HEK293 (cell line): ENCODE data around the gene NCKAP5.

ENCODE experiments used
- BCL11A ChIP-seq: fragments of 450-650 bp; formaldehyde crosslinking; IDR thresholded peaks from 2 replicates; pipeline ENCODE4 v1.5.1; 2016; ENCODE audit warnings: low read depth, missing biosample characterization, missing genetic modification characterization
- GLIS2 ChIP-seq: fragments of 450-650 bp; formaldehyde crosslinking; IDR thresholded peaks from 2 replicates; pipeline ENCODE4 v1.5.1; 2016; ENCODE audit warnings: missing biosample characterization, missing genetic modification characterization
- KLF10 ChIP-seq: fragments of 450-650 bp; IDR thresholded peaks from 2 replicates; pipeline ENCODE4 v1.5.1; 2018; ENCODE audit warnings: missing biosample characterization, mild to moderate bottlenecking, missing genetic modification characterization
- KLF7 ChIP-seq: fragments of 450-650 bp; formaldehyde crosslinking; IDR thresholded peaks from 2 replicates; pipeline ENCODE4 v1.5.1; 2016; ENCODE audit warnings: missing biosample characterization, missing genetic modification characterization, borderline replicate concordance
- MZF1 ChIP-seq: fragments of 450-650 bp; formaldehyde crosslinking; IDR thresholded peaks from 2 replicates; pipeline ENCODE4 v1.5.1; 2017; ENCODE audit warnings: missing biosample characterization, missing genetic modification characterization, borderline replicate concordance
- TCF7L2 ChIP-seq: IDR thresholded peaks from 2 replicates; pipeline ENCODE4 v1.6.1; 2011; ENCODE audit warnings: low read depth, mild to moderate bottlenecking, inconsistent platforms, low read length, moderate library complexity, borderline replicate concordance
- ZEB2 ChIP-seq: fragments of 450-650 bp; formaldehyde crosslinking; IDR thresholded peaks from 2 replicates; pipeline ENCODE4 v1.5.1; 2016; ENCODE audit warnings: missing biosample characterization, missing genetic modification characterization
- ZFP37 ChIP-seq: fragments of 450-650 bp; formaldehyde crosslinking; IDR thresholded peaks from 2 replicates; pipeline ENCODE4 v1.5.1; 2016; ENCODE audit warnings: missing biosample characterization, missing genetic modification characterization
- ZFP69B ChIP-seq: fragments of 450-650 bp; formaldehyde crosslinking; IDR thresholded peaks from 2 replicates; pipeline ENCODE4 v1.5.1; 2016; ENCODE audit warnings: missing biosample characterization, missing genetic modification characterization
- ZNF133 ChIP-seq: fragments of 450-650 bp; formaldehyde crosslinking; IDR thresholded peaks from 2 replicates; pipeline ENCODE4 v1.5.1; 2016; ENCODE audit warnings: missing biosample characterization, missing genetic modification characterization
- ZNF19 ChIP-seq: fragments of 450-650 bp; formaldehyde crosslinking; IDR thresholded peaks from 2 replicates; pipeline ENCODE4; 2016; ENCODE audit warnings: missing biosample characterization, missing genetic modification characterization, low read depth
- ZNF223 ChIP-seq: fragments of 450-650 bp; formaldehyde crosslinking; IDR thresholded peaks from 2 replicates; pipeline ENCODE4 v1.5.1; 2016; ENCODE audit warnings: missing biosample characterization, missing genetic modification characterization
- ZNF335 ChIP-seq: fragments of 450-650 bp; formaldehyde crosslinking; conservative IDR thresholded peaks from 2 replicates; pipeline ENCODE4 v1.5.1; 2016; ENCODE audit warnings: missing biosample characterization, missing genetic modification characterization
- ZNF350 ChIP-seq: fragments of 450-650 bp; formaldehyde crosslinking; IDR thresholded peaks from 2 replicates; pipeline ENCODE4 v1.5.0; 2017; ENCODE audit warnings: missing biosample characterization, mild to moderate bottlenecking, missing genetic modification characterization
- ZNF423 ChIP-seq: fragments of 450-650 bp; formaldehyde crosslinking; IDR thresholded peaks from 2 replicates; pipeline ENCODE4 v1.5.1; 2016; ENCODE audit warnings: missing biosample characterization, missing genetic modification characterization
- ZNF48 ChIP-seq: fragments of 450-650 bp; formaldehyde crosslinking; IDR thresholded peaks from 2 replicates; pipeline ENCODE4 v1.5.1; 2016; ENCODE audit warnings: missing biosample characterization, missing genetic modification characterization
- ZNF585B ChIP-seq: fragments of 450-650 bp; formaldehyde crosslinking; IDR thresholded peaks from 2 replicates; pipeline ENCODE4 v1.5.1; 2016; ENCODE audit warnings: missing biosample characterization, missing genetic modification characterization
- ZNF623 ChIP-seq: fragments of 450-650 bp; formaldehyde crosslinking; IDR thresholded peaks from 2 replicates; pipeline ENCODE4 v1.5.1; 2016; ENCODE audit warnings: missing biosample characterization, missing genetic modification characterization
- ZNF660 ChIP-seq: fragments of 450-650 bp; IDR thresholded peaks from 2 replicates; pipeline ENCODE4 v1.5.1; 2018; ENCODE audit warnings: missing biosample characterization, mild to moderate bottlenecking, missing genetic modification characterization
- ZNF701 ChIP-seq: fragments of 450-650 bp; formaldehyde crosslinking; IDR thresholded peaks from 2 replicates; pipeline ENCODE4 v1.5.1; 2016; ENCODE audit warnings: missing biosample characterization, missing genetic modification characterization
- ZNF768 ChIP-seq: fragments of 450-650 bp; formaldehyde crosslinking; IDR thresholded peaks from 2 replicates; pipeline ENCODE4 v1.5.1; 2018; ENCODE audit warnings: missing biosample characterization, mild to moderate bottlenecking, missing genetic modification characterization
- ZNF785 ChIP-seq: fragments of 450-650 bp; formaldehyde crosslinking; IDR thresholded peaks from 2 replicates; pipeline ENCODE4 v1.5.1; 2016; ENCODE audit warnings: missing biosample characterization, missing genetic modification characterization
- TF ChIP-seq, protein P1 (sequence below): fragments of 450-650 bp; IDR thresholded peaks from 2 replicates; pipeline ENCODE4 v1.5.1; 2018; ENCODE audit warnings: missing biosample characterization, missing genetic modification characterization
- TF ChIP-seq, protein P2 (sequence below): fragments of 450-650 bp; formaldehyde crosslinking; IDR thresholded peaks from 2 replicates; pipeline ENCODE4 v1.5.1; 2016; ENCODE audit warnings: missing biosample characterization, missing genetic modification characterization
- TF ChIP-seq, protein P3 (sequence below): fragments of 450-650 bp; formaldehyde crosslinking; IDR thresholded peaks from 2 replicates; pipeline ENCODE4 v1.5.1; 2016; ENCODE audit warnings: missing biosample characterization, missing genetic modification characterization
- TF ChIP-seq, protein P4 (sequence below): fragments of 450-650 bp; formaldehyde crosslinking; IDR thresholded peaks from 2 replicates; pipeline ENCODE4; 2016; ENCODE audit warnings: missing biosample characterization, missing genetic modification characterization
- TF ChIP-seq, protein P5 (sequence below): fragments of 450-650 bp; formaldehyde crosslinking; IDR thresholded peaks from 2 replicates; pipeline ENCODE4 v1.5.0; 2017; ENCODE audit warnings: missing biosample characterization, missing genetic modification characterization, borderline replicate concordance
- TF ChIP-seq, protein P6 (sequence below): fragments of 450-650 bp; formaldehyde crosslinking; IDR thresholded peaks from 2 replicates; pipeline ENCODE4 v1.5.1; 2017; ENCODE audit warnings: missing biosample characterization, missing genetic modification characterization

NCKAP5 gene

DNA sequence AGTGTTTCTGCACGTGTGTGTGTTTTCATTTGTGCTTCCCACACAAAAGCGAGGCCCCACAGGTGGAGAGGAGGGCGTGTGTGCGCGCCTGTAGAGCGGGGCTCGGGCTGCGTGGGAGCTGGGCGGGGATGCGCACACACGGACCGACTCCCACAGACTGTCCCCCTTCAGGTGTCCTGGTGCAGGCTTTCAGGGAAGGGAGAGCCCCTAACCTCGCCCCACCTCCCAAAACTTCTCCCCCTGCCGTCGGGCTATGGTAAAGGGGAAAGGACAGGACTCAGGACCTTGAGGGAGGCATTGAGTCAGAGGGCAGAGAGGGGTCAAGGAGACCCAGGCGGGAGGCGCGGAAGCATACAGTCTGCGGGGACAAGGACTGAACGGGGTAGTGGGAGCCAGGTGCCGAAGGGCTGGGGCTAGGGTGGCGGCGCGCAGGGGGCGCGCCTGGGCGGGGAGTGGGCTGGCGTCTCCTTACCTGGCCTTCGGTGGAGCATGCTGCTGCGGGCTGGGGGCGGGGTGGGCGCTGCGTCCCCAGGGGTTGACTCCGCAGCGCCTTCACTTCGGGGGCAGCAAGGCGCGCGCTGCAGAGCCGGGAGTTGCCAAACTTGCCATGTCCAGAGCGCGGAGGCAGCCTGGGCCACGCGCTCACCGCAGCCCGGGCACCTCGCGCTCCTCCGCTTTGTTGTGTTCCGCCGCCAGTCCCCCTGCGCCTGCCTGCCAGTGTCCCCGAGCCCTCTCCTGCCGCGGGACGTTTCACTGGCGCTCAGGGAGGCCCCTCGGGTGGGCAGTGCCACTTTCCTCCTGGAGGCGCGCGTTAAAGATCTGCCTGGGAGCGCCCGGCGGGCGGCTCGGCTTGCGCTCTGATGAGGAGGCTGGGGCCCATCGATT, 302.0 kb downstream of the NCKAP5 start (continued):
- no peak for TF ChIP-seq MZF1
- TF ChIP-seq TCF7L2 = no peak
- TF ChIP-seq ZNF350 (tag by site-specific recombination) = no peak
- TF ChIP-seq, protein P1, sequence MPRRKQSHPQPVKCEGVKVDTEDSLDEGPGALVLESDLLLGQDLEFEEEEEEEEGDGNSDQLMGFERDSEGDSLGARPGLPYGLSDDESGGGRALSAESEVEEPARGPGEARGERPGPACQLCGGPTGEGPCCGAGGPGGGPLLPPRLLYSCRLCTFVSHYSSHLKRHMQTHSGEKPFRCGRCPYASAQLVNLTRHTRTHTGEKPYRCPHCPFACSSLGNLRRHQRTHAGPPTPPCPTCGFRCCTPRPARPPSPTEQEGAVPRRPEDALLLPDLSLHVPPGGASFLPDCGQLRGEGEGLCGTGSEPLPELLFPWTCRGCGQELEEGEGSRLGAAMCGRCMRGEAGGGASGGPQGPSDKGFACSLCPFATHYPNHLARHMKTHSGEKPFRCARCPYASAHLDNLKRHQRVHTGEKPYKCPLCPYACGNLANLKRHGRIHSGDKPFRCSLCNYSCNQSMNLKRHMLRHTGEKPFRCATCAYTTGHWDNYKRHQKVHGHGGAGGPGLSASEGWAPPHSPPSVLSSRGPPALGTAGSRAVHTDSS (tag by site-specific recombination) = no peak
- TF ChIP-seq, protein P2, sequence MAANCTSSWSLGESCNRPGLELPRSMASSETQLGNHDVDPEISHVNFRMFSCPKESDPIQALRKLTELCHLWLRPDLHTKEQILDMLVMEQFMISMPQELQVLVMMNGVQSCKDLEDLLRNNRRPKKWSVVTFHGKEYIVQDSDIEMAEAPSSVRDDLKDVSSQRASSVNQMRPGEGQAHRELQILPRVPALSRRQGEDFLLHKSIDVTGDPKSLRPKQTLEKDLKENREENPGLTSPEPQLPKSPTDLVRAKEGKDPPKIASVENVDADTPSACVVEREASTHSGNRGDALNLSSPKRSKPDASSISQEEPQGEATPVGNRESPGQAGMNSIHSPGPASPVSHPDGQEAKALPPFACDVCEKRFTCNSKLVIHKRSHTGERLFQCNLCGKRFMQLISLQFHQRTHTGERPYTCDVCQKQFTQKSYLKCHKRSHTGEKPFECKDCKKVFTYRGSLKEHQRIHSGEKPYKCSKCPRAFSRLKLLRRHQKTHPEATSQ (tag by site-specific recombination) = no peak
- no peak for TF ChIP-seq KLF10
- TF ChIP-seq ZNF223 = peak; percentile 84
- no peak for TF ChIP-seq ZNF768 (tag by site-specific recombination)
- TF ChIP-seq, protein P3, sequence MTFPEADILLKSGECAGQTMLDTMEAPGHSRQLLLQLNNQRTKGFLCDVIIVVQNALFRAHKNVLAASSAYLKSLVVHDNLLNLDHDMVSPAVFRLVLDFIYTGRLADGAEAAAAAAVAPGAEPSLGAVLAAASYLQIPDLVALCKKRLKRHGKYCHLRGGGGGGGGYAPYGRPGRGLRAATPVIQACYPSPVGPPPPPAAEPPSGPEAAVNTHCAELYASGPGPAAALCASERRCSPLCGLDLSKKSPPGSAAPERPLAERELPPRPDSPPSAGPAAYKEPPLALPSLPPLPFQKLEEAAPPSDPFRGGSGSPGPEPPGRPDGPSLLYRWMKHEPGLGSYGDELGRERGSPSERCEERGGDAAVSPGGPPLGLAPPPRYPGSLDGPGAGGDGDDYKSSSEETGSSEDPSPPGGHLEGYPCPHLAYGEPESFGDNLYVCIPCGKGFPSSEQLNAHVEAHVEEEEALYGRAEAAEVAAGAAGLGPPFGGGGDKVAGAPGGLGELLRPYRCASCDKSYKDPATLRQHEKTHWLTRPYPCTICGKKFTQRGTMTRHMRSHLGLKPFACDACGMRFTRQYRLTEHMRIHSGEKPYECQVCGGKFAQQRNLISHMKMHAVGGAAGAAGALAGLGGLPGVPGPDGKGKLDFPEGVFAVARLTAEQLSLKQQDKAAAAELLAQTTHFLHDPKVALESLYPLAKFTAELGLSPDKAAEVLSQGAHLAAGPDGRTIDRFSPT (tag by site-specific recombination) = peak; percentile 64; the same call in 1 of the 2 replicates
- no peak for TF ChIP-seq ZNF133 (tag by site-specific recombination)
- no peak for TF ChIP-seq KLF7 (tag by site-specific recombination)
- peak; percentile 95 for TF ChIP-seq ZNF335 (tag by site-specific recombination)
- no peak for TF ChIP-seq ZNF585B (tag by site-specific recombination)
- TF ChIP-seq, protein P4, sequence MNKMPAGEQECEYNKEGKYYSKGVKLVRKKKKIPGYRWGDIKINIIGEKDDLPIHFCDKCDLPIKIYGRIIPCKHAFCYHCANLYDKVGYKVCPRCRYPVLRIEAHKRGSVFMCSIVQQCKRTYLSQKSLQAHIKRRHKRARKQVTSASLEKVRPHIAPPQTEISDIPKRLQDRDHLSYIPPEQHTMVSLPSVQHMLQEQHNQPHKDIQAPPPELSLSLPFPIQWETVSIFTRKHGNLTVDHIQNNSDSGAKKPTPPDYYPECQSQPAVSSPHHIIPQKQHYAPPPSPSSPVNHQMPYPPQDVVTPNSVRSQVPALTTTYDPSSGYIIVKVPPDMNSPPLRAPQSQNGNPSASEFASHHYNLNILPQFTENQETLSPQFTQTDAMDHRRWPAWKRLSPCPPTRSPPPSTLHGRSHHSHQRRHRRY (tag by site-specific recombination) = no peak
- TF ChIP-seq BCL11A (tag by site-specific recombination) = no peak
- TF ChIP-seq, protein P5, sequence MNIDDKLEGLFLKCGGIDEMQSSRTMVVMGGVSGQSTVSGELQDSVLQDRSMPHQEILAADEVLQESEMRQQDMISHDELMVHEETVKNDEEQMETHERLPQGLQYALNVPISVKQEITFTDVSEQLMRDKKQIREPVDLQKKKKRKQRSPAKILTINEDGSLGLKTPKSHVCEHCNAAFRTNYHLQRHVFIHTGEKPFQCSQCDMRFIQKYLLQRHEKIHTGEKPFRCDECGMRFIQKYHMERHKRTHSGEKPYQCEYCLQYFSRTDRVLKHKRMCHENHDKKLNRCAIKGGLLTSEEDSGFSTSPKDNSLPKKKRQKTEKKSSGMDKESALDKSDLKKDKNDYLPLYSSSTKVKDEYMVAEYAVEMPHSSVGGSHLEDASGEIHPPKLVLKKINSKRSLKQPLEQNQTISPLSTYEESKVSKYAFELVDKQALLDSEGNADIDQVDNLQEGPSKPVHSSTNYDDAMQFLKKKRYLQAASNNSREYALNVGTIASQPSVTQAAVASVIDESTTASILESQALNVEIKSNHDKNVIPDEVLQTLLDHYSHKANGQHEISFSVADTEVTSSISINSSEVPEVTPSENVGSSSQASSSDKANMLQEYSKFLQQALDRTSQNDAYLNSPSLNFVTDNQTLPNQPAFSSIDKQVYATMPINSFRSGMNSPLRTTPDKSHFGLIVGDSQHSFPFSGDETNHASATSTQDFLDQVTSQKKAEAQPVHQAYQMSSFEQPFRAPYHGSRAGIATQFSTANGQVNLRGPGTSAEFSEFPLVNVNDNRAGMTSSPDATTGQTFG = no peak
- no peak for TF ChIP-seq ZEB2 (tag by site-specific recombination)
- no peak for TF ChIP-seq ZFP37 (tag by site-specific recombination)
- TF ChIP-seq, protein P6, sequence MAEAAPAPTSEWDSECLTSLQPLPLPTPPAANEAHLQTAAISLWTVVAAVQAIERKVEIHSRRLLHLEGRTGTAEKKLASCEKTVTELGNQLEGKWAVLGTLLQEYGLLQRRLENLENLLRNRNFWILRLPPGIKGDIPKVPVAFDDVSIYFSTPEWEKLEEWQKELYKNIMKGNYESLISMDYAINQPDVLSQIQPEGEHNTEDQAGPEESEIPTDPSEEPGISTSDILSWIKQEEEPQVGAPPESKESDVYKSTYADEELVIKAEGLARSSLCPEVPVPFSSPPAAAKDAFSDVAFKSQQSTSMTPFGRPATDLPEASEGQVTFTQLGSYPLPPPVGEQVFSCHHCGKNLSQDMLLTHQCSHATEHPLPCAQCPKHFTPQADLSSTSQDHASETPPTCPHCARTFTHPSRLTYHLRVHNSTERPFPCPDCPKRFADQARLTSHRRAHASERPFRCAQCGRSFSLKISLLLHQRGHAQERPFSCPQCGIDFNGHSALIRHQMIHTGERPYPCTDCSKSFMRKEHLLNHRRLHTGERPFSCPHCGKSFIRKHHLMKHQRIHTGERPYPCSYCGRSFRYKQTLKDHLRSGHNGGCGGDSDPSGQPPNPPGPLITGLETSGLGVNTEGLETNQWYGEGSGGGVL (tag by site-specific recombination) = no peak
- no peak for TF ChIP-seq ZNF660 (tag by site-specific recombination)
- TF ChIP-seq GLIS2 (tag by site-specific recombination) = peak; percentile 58; the same call in 1 of the 2 replicates
- TF ChIP-seq ZNF623 = no peak
- TF ChIP-seq ZNF423 (tag by site-specific recombination) = no peak
- no peak for TF ChIP-seq ZNF701
- no peak for TF ChIP-seq ZNF19 (tag by site-specific recombination)
- no peak for TF ChIP-seq ZNF48 (tag by site-specific recombination)
- no peak for TF ChIP-seq ZFP69B (tag by site-specific recombination)
- no peak for TF ChIP-seq ZNF785 (tag by site-specific recombination)
